ENCODE measurements around the gene RANBP1.

DNA sequence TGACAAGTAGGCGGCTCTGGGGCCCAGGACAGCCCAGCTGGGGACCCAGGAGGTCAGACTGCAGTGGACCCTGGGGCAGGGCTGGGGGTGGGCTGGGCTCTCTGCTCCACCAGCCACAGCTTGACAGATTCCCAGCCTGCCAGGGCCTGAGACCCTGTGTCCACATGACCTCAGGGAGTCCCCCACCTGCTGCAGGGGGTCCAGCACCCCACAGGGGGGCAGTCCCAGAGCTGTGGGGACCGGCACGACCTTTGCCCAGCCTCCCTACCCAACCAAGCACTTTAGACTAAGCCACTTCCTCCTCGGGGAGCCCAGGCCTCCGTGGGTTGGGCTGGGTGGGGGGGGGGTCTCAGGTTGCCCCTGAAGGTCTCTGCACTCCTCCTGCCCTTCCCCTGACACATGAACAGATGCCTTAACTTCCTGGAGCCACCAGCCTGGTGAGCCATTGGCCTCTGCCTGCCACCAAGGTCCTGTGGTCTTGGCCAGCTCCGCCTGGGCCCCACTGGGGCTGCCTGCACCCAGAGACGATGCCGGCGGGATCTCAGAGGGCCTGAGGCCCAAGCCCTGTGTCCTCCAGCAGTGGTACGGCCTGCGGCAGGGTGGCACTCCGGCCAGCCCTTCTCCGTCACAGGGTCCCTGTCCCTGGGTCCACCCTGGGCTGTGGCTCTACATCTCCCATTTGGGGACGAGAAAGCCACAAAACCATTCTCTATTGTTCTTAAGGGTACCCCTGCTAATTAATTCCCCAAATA lies 31.5 kb downstream of the RANBP1 start:
- TF ChIP-seq MXD4 (CRISPR knock-in tag; IDR thresholded peaks at IDR 0.05) = no peak
- TF ChIP-seq TAF1 (CRISPR knock-in tag; IDR thresholded peaks at IDR 0.05) = no peak
